ENCODE data around the gene ANO4. TPM values are rescaled to one million over a fixed set of nuclear protein-coding genes. Genes with fewer than 3 reads are reported as not detected.

Gene ANO4
- polyA plus RNA-seq, 1 donor (not counting 4 experiments of a cell fraction or from before 2014, with no cell fraction given): 18.1 TPM

DNA sequence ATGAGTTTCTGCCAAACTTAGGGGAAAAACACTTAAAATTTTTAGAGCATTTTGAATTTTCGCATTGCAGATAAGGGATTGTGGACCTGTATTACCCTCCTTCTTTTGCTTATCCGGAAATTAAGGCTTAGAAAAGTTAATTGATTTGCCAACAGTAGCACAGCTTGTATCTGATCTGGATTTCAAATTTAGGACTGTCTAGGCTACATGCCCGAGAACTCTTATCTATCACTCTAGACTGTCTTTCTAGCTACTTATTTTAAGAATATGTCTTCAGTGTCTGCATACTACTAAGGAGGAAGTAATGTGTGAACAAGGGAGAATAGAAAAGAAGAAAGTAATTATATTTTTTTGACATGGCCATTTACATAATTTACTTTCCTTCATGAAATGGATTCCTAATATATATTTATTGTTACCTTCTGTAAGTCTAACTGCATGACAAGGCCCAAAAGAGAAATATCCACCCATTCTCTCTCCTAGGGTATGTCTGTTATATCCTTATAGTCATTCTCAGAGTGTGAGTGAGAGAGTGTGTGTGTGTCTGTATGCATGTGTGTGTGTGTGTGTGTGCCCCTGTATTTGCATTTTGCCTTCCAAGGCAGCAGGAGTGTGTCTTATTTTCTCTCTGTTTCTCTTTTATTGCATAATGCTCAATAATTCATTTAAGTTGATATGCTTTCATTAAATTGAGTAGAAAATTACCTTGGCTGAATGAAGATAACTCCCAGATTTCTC is 283.4 kb downstream of the ANO4 start:
- H2AFZ ChIP-seq (ENCODE audit: control insufficient read depth, low read length): no peak overlapping the region
- no peaks in the 10 kb centered on the region for H3K27me3 ChIP-seq (ENCODE audit: control insufficient read depth, extremely low read depth, insufficient read depth, low read length)
- TF ChIP-seq, protein P1, sequence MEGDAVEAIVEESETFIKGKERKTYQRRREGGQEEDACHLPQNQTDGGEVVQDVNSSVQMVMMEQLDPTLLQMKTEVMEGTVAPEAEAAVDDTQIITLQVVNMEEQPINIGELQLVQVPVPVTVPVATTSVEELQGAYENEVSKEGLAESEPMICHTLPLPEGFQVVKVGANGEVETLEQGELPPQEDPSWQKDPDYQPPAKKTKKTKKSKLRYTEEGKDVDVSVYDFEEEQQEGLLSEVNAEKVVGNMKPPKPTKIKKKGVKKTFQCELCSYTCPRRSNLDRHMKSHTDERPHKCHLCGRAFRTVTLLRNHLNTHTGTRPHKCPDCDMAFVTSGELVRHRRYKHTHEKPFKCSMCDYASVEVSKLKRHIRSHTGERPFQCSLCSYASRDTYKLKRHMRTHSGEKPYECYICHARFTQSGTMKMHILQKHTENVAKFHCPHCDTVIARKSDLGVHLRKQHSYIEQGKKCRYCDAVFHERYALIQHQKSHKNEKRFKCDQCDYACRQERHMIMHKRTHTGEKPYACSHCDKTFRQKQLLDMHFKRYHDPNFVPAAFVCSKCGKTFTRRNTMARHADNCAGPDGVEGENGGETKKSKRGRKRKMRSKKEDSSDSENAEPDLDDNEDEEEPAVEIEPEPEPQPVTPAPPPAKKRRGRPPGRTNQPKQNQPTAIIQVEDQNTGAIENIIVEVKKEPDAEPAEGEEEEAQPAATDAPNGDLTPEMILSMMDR (optimal IDR thresholded peaks at IDR 0.05 in 1 of 3, IDR thresholded peaks at IDR 0.05 in 1 of 3, conservative IDR thresholded peaks at IDR 0.05 in 1 of 3; ENCODE audit: extremely low read depth in 1 of 3, insufficient read depth in 2 of 3, low read length in 3 of 3): no peak
- no peak for TF ChIP-seq EZH2 (IDR thresholded peaks at IDR 0.05; ENCODE audit: low read length)
- DNase-seq (ENCODE audit: low read depth, low spot score) (no peak), FAIRE-seq (no peak)
- no peak overlapping the region for H3K27ac ChIP-seq (ENCODE audit: control insufficient read depth, insufficient read depth, low read length)
- peaks cover 6% of the 10 kb centered on the region for H3K4me1 ChIP-seq (ENCODE audit: control insufficient read depth, extremely low read depth, insufficient read depth, low read length)
- H3K9ac ChIP-seq (ENCODE audit: control insufficient read depth, extremely low read depth, insufficient read depth, low read length): no peak overlapping the region
- H3K4me3 ChIP-seq (ENCODE audit: control insufficient read depth in 2 of 3, extremely low read depth in 1 of 3, insufficient read depth in 2 of 3, low read depth in 1 of 3, low read length in 3 of 3): no peak overlapping the region
- no peaks in the 10 kb centered on the region for H3K9me3 ChIP-seq (ENCODE audit: control insufficient read depth, low read depth, low read length)
- H3K79me2 ChIP-seq (ENCODE audit: control insufficient read depth, insufficient read depth, low read length): no peaks in the 10 kb centered on the region
- no peaks in the 10 kb centered on the region for H3K36me3 ChIP-seq (ENCODE audit: control insufficient read depth in 2 of 2, extremely low read depth in 1 of 2, insufficient read depth in 2 of 2, low read length in 2 of 2)
- no peaks in the 10 kb centered on the region for H3K9me1 ChIP-seq (ENCODE audit: control insufficient read depth, extremely low read depth, insufficient read depth, low read length)
- no peaks in the 10 kb centered on the region for H4K20me1 ChIP-seq (ENCODE audit: control insufficient read depth, extremely low read depth, insufficient read depth, low read length)
- no peak overlapping the region for H3K4me2 ChIP-seq (ENCODE audit: control insufficient read depth, extremely low read depth, insufficient read depth, low read depth, low read length)
- dilution Hi-C loops (cut with MboI; ENCODE audit: extremely low pct_ligation_motif_present, low sequenced_read_pairs): no loop called here

DNA sequence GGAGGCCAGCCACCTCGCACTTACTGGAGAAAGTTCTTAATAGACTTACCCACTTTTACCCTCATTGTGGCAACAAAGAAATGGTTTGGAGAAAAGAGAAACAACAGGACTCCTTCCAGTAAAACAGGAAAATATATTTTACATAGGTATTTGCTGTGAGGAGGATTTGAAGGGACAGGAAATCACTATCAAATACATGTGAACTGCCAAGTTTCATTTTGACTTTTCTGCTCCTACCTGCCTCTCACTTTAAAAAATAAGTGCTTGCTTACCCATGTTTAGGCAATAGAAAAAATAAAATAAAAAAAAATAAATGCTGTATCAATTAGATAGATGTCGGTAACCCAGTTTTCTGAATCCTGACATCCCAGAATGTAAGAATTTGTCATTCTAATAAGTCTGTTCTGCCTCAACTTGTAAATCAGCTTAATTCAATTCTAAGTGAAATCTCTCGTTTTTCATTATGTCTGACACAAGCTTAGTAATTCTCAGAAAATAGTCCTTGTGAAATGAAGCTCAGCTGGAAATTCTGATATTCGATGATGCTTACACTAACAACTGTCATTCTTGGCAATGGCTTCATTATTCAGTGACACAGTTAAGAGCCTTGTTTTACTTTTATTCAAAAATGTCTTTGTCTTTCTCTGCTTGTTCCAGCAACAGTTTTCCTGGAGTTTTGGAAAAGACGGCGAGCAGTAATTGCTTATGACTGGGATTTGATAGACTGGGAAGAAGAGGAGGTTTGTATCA is 284.1 kb downstream of the ANO4 start:
- H3K4me1 ChIP-seq (ENCODE audit: control insufficient read depth, extremely low read depth, insufficient read depth, low read length): peaks cover 6% of the 10 kb centered on the region
- no peak overlapping the region for H3K9ac ChIP-seq (ENCODE audit: control insufficient read depth, extremely low read depth, insufficient read depth, low read length)
- H3K79me2 ChIP-seq (ENCODE audit: control insufficient read depth, insufficient read depth, low read length): no peaks in the 10 kb centered on the region
- H3K27ac ChIP-seq (ENCODE audit: control insufficient read depth, insufficient read depth, low read length): no peak overlapping the region
- DNase-seq (ENCODE audit: low read depth, low spot score) (no peak), FAIRE-seq (no peak)
- H3K9me1 ChIP-seq (ENCODE audit: control insufficient read depth, extremely low read depth, insufficient read depth, low read length): no peaks in the 10 kb centered on the region
- no peak overlapping the region for H2AFZ ChIP-seq (ENCODE audit: control insufficient read depth, low read length)
- dilution Hi-C loops (cut with MboI; ENCODE audit: extremely low pct_ligation_motif_present, low sequenced_read_pairs): no loop called here
- no peaks in the 10 kb centered on the region for H3K36me3 ChIP-seq (ENCODE audit: control insufficient read depth in 2 of 2, extremely low read depth in 1 of 2, insufficient read depth in 2 of 2, low read length in 2 of 2)
- H3K9me3 ChIP-seq (ENCODE audit: control insufficient read depth, low read depth, low read length): no peaks in the 10 kb centered on the region
- H4K20me1 ChIP-seq (ENCODE audit: control insufficient read depth, extremely low read depth, insufficient read depth, low read length): no peaks in the 10 kb centered on the region
- no peaks in the 10 kb centered on the region for H3K27me3 ChIP-seq (ENCODE audit: control insufficient read depth, extremely low read depth, insufficient read depth, low read length)
- H3K4me3 ChIP-seq (ENCODE audit: control insufficient read depth in 2 of 3, extremely low read depth in 1 of 3, insufficient read depth in 2 of 3, low read depth in 1 of 3, low read length in 3 of 3): no peak overlapping the region
- TF ChIP-seq, protein P1 (optimal IDR thresholded peaks at IDR 0.05 in 1 of 3, IDR thresholded peaks at IDR 0.05 in 1 of 3, conservative IDR thresholded peaks at IDR 0.05 in 1 of 3; ENCODE audit: extremely low read depth in 1 of 3, insufficient read depth in 2 of 3, low read length in 3 of 3): no peak
- no peak for TF ChIP-seq EZH2 (IDR thresholded peaks at IDR 0.05; ENCODE audit: low read length)
- H3K4me2 ChIP-seq (ENCODE audit: control insufficient read depth, extremely low read depth, insufficient read depth, low read depth, low read length): no peak overlapping the region

Measured in keratinocyte (primary cell).